Panc1 (cell line): ENCODE data around the gene CDHR2.

Source experiments
- CTCF ChIP-seq: fragments of 450-650 bp; IDR thresholded peaks from 2 replicates; pipeline ENCODE4 v1.5.1; 2017; ENCODE audit warnings: mild to moderate bottlenecking
- POLR2AphosphoS5 ChIP-seq: IDR thresholded peaks from 2 replicates; pipeline ENCODE4 v1.6.1; 2012; ENCODE audit warnings: mild to moderate bottlenecking, low read depth, low read length, moderate library complexity
- REST ChIP-seq, 2 experiments: IDR thresholded peaks; 2 replicates each; pipeline ENCODE4 v1.6.1; 2011 to 2012; ENCODE audit warnings: low read depth in 2 of 2, control low read depth in 1 of 2, low read length in 1 of 2, mild to moderate bottlenecking in 1 of 2, moderate library complexity in 1 of 2; ENCODE audit not compliant: insufficient read depth in 1 of 2

GRCh38 chr5:176629317-176629852, 80.2 kb downstream of the CDHR2 start:
- TF ChIP-seq CTCF, result no peak
- TF ChIP-seq POLR2AphosphoS5, result no peak
- TF ChIP-seq REST (IDR thresholded peaks at IDR 0.05; ENCODE audit: insufficient read depth in 1 of 2, low read depth in 2 of 2, low read length in 1 of 2), result no peak
